Measurements from ENCODE around the gene B4GALT1. TPM values are rescaled to one million over a fixed set of nuclear protein-coding genes. Genes with fewer than 3 reads are reported as not detected.

B4GALT1 gene
- polyA plus RNA-seq, 1 donor (not counting 4 experiments of a cell fraction or from before 2014, with no cell fraction given), result 55.1 TPM

DNA sequence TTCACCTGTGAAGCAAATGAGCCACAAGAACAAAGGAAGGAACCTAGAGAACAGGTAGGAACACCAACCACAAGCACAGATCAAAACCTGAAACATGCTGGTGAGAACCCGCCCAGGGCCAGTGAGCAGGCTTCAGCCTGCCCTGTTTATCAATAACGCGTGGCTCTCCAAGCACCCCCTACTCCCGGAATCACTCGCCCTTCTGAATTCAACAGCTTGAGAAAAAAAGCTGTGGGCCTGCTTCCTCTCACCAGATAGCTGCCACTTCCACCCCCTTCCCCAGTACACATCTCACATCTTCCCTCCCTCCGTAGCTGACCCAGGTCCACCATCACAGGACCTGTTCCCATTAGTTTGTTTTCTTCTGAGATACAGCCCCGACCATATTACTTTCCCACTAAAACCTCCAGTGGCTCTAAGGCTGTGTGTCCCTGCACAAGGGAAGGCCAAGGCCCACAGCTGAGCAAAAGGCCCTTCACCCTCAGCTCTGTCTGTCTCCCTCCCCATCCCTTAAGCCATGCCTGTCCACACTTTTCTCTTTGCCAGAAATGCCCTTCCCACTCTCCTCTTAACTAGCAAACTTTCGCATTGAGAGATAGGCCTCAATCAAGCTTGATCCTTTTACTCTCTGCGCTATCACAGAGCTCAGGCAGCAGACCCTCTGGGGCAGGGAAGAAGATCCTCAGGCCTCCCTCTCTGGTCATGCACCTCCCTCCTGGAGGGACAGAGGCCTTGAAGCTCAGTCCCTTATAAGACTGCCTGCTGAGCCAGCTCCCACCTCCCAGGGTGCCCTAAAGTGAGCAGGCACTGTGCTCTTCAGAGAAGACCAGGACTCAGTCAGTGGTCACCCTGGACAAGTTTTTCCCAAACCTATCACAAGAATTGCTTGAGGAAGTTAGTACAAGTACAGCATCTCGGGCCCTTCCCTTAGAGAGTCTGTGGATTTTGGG is 30.1 kb downstream of the B4GALT1 start:
- no peak overlapping the region for H3K4me3 ChIP-seq (ENCODE audit: control insufficient read depth in 2 of 3, extremely low read depth in 1 of 3, insufficient read depth in 2 of 3, low read depth in 1 of 3, low read length in 3 of 3)
- dilution Hi-C loops (cut with MboI; ENCODE audit: extremely low pct_ligation_motif_present, low sequenced_read_pairs), result no loop called here
- peaks cover 18 to 24% of the 10 kb centered on the region in 2 experiments for H3K36me3 ChIP-seq (ENCODE audit: control insufficient read depth in 2 of 2, extremely low read depth in 1 of 2, insufficient read depth in 2 of 2, low read length in 2 of 2)
- no peaks in the 10 kb centered on the region for H3K9me3 ChIP-seq (ENCODE audit: control insufficient read depth, low read depth, low read length)
- H2AFZ ChIP-seq (ENCODE audit: control insufficient read depth, low read length), result no peak overlapping the region
- FAIRE-seq, result peak; percentile 59
- H3K9ac ChIP-seq (ENCODE audit: control insufficient read depth, extremely low read depth, insufficient read depth, low read length), result peak overlapping the region; percentile 39
- H3K27ac ChIP-seq (ENCODE audit: control insufficient read depth, insufficient read depth, low read length), result peak overlapping the region; percentile 54
- no peak for DNase-seq (ENCODE audit: low read depth, low spot score)
- H3K27me3 ChIP-seq (ENCODE audit: control insufficient read depth, extremely low read depth, insufficient read depth, low read length), result no peaks in the 10 kb centered on the region
- H3K4me2 ChIP-seq (ENCODE audit: control insufficient read depth, extremely low read depth, insufficient read depth, low read depth, low read length), result peak overlapping the region; percentile 33
- peaks cover 39% of the 10 kb centered on the region for H4K20me1 ChIP-seq (ENCODE audit: control insufficient read depth, extremely low read depth, insufficient read depth, low read length)
- peaks cover 73% of the 10 kb centered on the region for H3K79me2 ChIP-seq (ENCODE audit: control insufficient read depth, insufficient read depth, low read length)
- peaks cover 11% of the 10 kb centered on the region for H3K9me1 ChIP-seq (ENCODE audit: control insufficient read depth, extremely low read depth, insufficient read depth, low read length)
- H3K4me1 ChIP-seq (ENCODE audit: control insufficient read depth, extremely low read depth, insufficient read depth, low read length), result peaks cover 46% of the 10 kb centered on the region
- TF ChIP-seq EZH2 (IDR thresholded peaks at IDR 0.05; ENCODE audit: low read length), result no peak
- TF ChIP-seq CTCF (optimal IDR thresholded peaks at IDR 0.05 in 1 of 3, IDR thresholded peaks at IDR 0.05 in 1 of 3, conservative IDR thresholded peaks at IDR 0.05 in 1 of 3; ENCODE audit: extremely low read depth in 1 of 3, insufficient read depth in 2 of 3, low read length in 3 of 3), result no peak

- Histone ChIP-seq H3K9me1 (ENCODE audit: control insufficient read depth, extremely low read depth, insufficient read depth, low read length) (peaks cover 14% of the 10 kb centered on the region), H3K4me2 (ENCODE audit: control insufficient read depth, extremely low read depth, insufficient read depth, low read depth, low read length) (no peak overlapping the region), H3K9me3 (ENCODE audit: control insufficient read depth, low read depth, low read length) (no peaks in the 10 kb centered on the region), H3K27me3 (ENCODE audit: control insufficient read depth, extremely low read depth, insufficient read depth, low read length) (no peaks in the 10 kb centered on the region), H3K9ac (ENCODE audit: control insufficient read depth, extremely low read depth, insufficient read depth, low read length) (no peak overlapping the region), H3K27ac (ENCODE audit: control insufficient read depth, insufficient read depth, low read length) (no peak overlapping the region), H3K4me3 (ENCODE audit: control insufficient read depth in 2 of 3, extremely low read depth in 1 of 3, insufficient read depth in 2 of 3, low read depth in 1 of 3, low read length in 3 of 3) (no peak overlapping the region), H3K36me3 (ENCODE audit: control insufficient read depth in 2 of 2, extremely low read depth in 1 of 2, insufficient read depth in 2 of 2, low read length in 2 of 2) (peaks cover 19 to 32% of the 10 kb centered on the region in 2 experiments), H3K4me1 (ENCODE audit: control insufficient read depth, extremely low read depth, insufficient read depth, low read length) (peaks cover 56% of the 10 kb centered on the region), H4K20me1 (ENCODE audit: control insufficient read depth, extremely low read depth, insufficient read depth, low read length) (peaks cover 39% of the 10 kb centered on the region), H2AFZ (ENCODE audit: control insufficient read depth, low read length) (no peak overlapping the region), H3K79me2 (ENCODE audit: control insufficient read depth, insufficient read depth, low read length) (peaks cover 69% of the 10 kb centered on the region)
- dilution Hi-C loops (cut with MboI; ENCODE audit: extremely low pct_ligation_motif_present, low sequenced_read_pairs), result no loop called here
- TF ChIP-seq EZH2 (IDR thresholded peaks at IDR 0.05; ENCODE audit: low read length), result no peak
- TF ChIP-seq CTCF (optimal IDR thresholded peaks at IDR 0.05 in 1 of 3, IDR thresholded peaks at IDR 0.05 in 1 of 3, conservative IDR thresholded peaks at IDR 0.05 in 1 of 3; ENCODE audit: extremely low read depth in 1 of 3, insufficient read depth in 2 of 3, low read length in 3 of 3), result no peak
- FAIRE-seq (no peak), DNase-seq (ENCODE audit: low read depth, low spot score) (no peak)
Observed at GRCh38 chr9:33135470-33135958, 31.6 kb downstream of the B4GALT1 start.

Measured in keratinocyte (primary cell).